Neutrophil (primary cell): ENCODE results near the gene P3R3URF.

ENCODE experiments used
- H3K27ac ChIP-seq: fragments of 200-600 bp; sonication (generic); 2 replicates; pipeline ENCODE4 v1.5.1; 2016; ENCODE audit warnings: mild to moderate bottlenecking, moderate library complexity
- H3K27me3 ChIP-seq: fragments of 200-600 bp; sonication (generic); 2 replicates; pipeline ENCODE4 v1.6.0; 2016; ENCODE audit warnings: mild to moderate bottlenecking
- H3K36me3 ChIP-seq: fragments of 200-600 bp; sonication (generic); 2 replicates; pipeline ENCODE4 v1.5.1; 2017
- H3K4me1 ChIP-seq, 2 experiments: fragments of 200-600 bp in 1 of 2; sonication (generic) in 1 of 2; 1 replicate in 1 of 2; 2 replicates in 1 of 2; pipeline versions ENCODE4 v1.5.1 to v1.6.1; 2013 to 2016; ENCODE audit warnings: low read depth in 1 of 2, low read length in 1 of 2, mild to moderate bottlenecking in 1 of 2, moderate library complexity in 1 of 2; ENCODE audit not compliant: control insufficient read depth in 1 of 2, insufficient read depth in 1 of 2
- H3K4me3 ChIP-seq, 2 experiments: fragments of 200-600 bp in 1 of 2; sonication (generic) in 1 of 2; 1 replicate in 1 of 2; 2 replicates in 1 of 2; pipeline ENCODE4 v1.5.1; 2013 to 2016; ENCODE audit warnings: low read depth in 1 of 2, low read length in 1 of 2, mild to moderate bottlenecking in 1 of 2, moderate library complexity in 1 of 2
- H3K9me3 ChIP-seq: fragments of 200-600 bp; sonication (generic); 2 replicates; pipeline ENCODE4 v1.5.1; 2016
- CTCF ChIP-seq: fragments of 200-600 bp; sonication (generic); IDR thresholded peaks from 2 replicates; pipeline ENCODE4 v1.5.1; 2016; ENCODE audit warnings: antibody characterized with exemption

P3R3URF gene

GRCh38 chr1:46188295-46189030 is 12.2 kb upstream of the P3R3URF start:
- no peak overlapping the region for H3K4me3 ChIP-seq
- no peak for TF ChIP-seq CTCF
- peaks cover 32% of the 10 kb centered on the region for H3K36me3 ChIP-seq
- H3K27me3 ChIP-seq, result no peaks in the 10 kb centered on the region
- H3K4me1 ChIP-seq, result no peaks in the 10 kb centered on the region
- H3K9me3 ChIP-seq, result no peaks in the 10 kb centered on the region
- H3K27ac ChIP-seq, result no peak overlapping the region

GRCh38 chr1:46187106-46187869 is 11.0 kb upstream of the P3R3URF start:
- H3K4me1 ChIP-seq, result no peaks in the 10 kb centered on the region
- no peak overlapping the region for H3K4me3 ChIP-seq
- no peaks in the 10 kb centered on the region for H3K27me3 ChIP-seq
- H3K36me3 ChIP-seq, result peaks cover 22% of the 10 kb centered on the region
- TF ChIP-seq CTCF, result no peak
- H3K9me3 ChIP-seq, result no peaks in the 10 kb centered on the region
- H3K27ac ChIP-seq, result no peak overlapping the region

- H3K4me3 ChIP-seq, result no peak overlapping the region
- peaks cover 15% of the 10 kb centered on the region for H3K36me3 ChIP-seq
- H3K4me1 ChIP-seq, result no peaks in the 10 kb centered on the region
- H3K27ac ChIP-seq, result no peak overlapping the region
- no peaks in the 10 kb centered on the region for H3K27me3 ChIP-seq
- TF ChIP-seq CTCF, result no peak
- no peaks in the 10 kb centered on the region for H3K9me3 ChIP-seq
Measured at GRCh38 chr1:46186076-46186475, 9.8 kb upstream of the P3R3URF start.

- Histone ChIP-seq H3K36me3 (peaks cover 8% of the 10 kb centered on the region), H3K4me3 (no peak overlapping the region), H3K27me3 (no peaks in the 10 kb centered on the region), H3K9me3 (no peaks in the 10 kb centered on the region), H3K27ac (no peak overlapping the region), H3K4me1 (no peaks in the 10 kb centered on the region)
- TF ChIP-seq CTCF, result no peak
Measured at GRCh38 chr1:46184920-46185658, 8.8 kb upstream of the P3R3URF start.

GRCh38 chr1:46183926-46184557 is 7.8 kb upstream of the P3R3URF start:
- Histone ChIP-seq H3K4me1 (peaks cover 0 to 5% of the 10 kb centered on the region in 2 experiments), H3K4me3 (no peak overlapping the region), H3K27ac (no peak overlapping the region), H3K9me3 (no peaks in the 10 kb centered on the region), H3K36me3 (peaks cover 7% of the 10 kb centered on the region), H3K27me3 (no peaks in the 10 kb centered on the region)
- TF ChIP-seq CTCF, result no peak
